Mononuclear cell (primary cell): ENCODE measurements around the gene LAMA1. TPM values are rescaled to one million over a fixed set of nuclear protein-coding genes. Genes with fewer than 3 reads are reported as not detected.

ENCODE experiments used
- total RNA-seq: library from RNA; depleted of rRNA; stranded (reverse); fragments of >200 nt; gene quantifications from one replicate; pipeline ENCODE4 v1.2.3, GENCODE V29; 2012

LAMA1 gene
- total RNA-seq, 1 donor: not detected

Other genes starting within 250 kb of the LAMA1 start
- gene LRRC30, start 113.3 kb upstream of the LAMA1 start, total RNA-seq: not detected